Coronary artery (tissue), 2 donors: ENCODE results near the gene MT1B.

ENCODE experiments used
- DNase-seq: peaks from one replicate; pipeline ENCODE4 v3.0.0-alpha.2; 2017; ENCODE audit warnings: low spot score
- H3K27ac ChIP-seq, 2 donors: fragments of 200-600 bp; sonication (generic); one replicate each; pipeline ENCODE4 v1.5.1; 2016 to 2019
- H3K4me3 ChIP-seq: fragments of 200-600 bp; sonication (generic); 2 replicates; pipeline ENCODE4 v1.5.1; 2016; ENCODE audit warnings: mild to moderate bottlenecking, moderate library complexity
- TF ChIP-seq, protein P1 (sequence below): fragments of 200-600 bp; sonication (generic); IDR thresholded peaks from one replicate; pipeline ENCODE4 v1.5.1; 2019; ENCODE audit warnings: antibody characterized with exemption

The MT1B gene

DNA sequence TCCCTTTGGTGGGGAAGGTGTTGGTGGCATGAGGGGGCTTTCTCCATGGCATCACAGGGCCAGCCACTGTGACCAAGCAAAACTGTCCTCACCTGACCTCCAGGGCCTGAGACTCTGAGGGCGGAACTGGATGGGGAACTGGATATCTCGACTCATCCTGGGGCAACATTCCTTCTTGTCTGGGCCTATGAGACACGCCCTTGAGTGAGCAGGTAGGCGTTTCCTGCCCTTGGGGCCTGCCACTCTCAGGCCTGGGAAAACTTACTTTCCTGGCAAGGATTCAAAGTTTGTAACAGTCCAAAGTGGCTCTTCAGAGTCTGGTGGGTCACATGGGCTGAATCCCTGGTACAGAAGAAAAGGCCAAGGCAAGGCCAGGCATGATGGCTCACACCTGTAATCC lies 40.2 kb downstream of the MT1B start:
- no peak overlapping the region for H3K4me3 ChIP-seq

GRCh38 chr16:56695246-56695645 lies 43.6 kb downstream of the MT1B start:
- H3K4me3 ChIP-seq: no peak overlapping the region
- TF ChIP-seq, protein P1, sequence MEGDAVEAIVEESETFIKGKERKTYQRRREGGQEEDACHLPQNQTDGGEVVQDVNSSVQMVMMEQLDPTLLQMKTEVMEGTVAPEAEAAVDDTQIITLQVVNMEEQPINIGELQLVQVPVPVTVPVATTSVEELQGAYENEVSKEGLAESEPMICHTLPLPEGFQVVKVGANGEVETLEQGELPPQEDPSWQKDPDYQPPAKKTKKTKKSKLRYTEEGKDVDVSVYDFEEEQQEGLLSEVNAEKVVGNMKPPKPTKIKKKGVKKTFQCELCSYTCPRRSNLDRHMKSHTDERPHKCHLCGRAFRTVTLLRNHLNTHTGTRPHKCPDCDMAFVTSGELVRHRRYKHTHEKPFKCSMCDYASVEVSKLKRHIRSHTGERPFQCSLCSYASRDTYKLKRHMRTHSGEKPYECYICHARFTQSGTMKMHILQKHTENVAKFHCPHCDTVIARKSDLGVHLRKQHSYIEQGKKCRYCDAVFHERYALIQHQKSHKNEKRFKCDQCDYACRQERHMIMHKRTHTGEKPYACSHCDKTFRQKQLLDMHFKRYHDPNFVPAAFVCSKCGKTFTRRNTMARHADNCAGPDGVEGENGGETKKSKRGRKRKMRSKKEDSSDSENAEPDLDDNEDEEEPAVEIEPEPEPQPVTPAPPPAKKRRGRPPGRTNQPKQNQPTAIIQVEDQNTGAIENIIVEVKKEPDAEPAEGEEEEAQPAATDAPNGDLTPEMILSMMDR: no peak
- DNase-seq: no peak
- H3K27ac ChIP-seq: no peak overlapping the region

More for the DNA sequence above, 40.2 kb downstream of the MT1B start:
- TF ChIP-seq, protein P1: no peak
- no peak for DNase-seq
- H3K27ac ChIP-seq: no peak overlapping the region

DNA sequence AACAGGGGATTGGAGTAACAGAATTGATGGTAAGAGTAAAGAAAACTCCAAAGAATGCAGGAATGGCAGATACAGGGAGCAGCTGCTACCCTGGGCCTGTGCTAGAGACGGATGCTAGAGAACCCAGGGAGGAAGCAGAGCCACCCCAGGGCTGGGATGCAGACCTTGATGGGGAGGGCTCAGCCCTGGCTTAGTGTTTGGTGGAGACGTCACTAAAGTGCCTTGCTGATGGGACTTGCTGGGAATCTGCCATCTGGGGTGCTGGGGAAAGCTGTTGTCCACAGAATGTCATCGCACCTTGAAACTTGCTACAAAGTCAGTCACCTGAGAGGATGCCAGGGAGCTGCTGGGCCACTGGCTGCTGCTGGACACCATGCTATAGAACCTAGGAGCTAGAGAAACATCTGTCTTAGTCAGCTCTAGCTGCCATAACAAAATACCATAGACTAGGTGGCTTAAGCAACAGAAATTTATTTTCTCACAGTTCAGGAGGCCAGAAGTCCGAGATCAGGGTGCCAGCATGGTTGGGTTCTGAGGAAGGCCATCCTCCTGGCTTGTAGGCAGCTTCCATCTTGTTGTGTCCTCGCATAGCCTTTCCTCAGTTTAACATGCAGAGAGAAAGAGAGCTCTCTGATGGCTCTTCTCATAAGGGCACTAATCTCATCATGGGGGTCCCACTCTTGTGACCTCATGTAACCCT lies 45.9 kb downstream of the MT1B start:
- no peak overlapping the region for H3K4me3 ChIP-seq
- H3K27ac ChIP-seq: no peak overlapping the region
- DNase-seq: no peak
- TF ChIP-seq, protein P1: no peak

- H3K27ac ChIP-seq: no peak overlapping the region
- no peak overlapping the region for H3K4me3 ChIP-seq
- DNase-seq: no peak
- TF ChIP-seq, protein P1: no peak
These were observed 48.5 kb downstream of the MT1B start for GRCh38 chr16:56700195-56700594.

DNA sequence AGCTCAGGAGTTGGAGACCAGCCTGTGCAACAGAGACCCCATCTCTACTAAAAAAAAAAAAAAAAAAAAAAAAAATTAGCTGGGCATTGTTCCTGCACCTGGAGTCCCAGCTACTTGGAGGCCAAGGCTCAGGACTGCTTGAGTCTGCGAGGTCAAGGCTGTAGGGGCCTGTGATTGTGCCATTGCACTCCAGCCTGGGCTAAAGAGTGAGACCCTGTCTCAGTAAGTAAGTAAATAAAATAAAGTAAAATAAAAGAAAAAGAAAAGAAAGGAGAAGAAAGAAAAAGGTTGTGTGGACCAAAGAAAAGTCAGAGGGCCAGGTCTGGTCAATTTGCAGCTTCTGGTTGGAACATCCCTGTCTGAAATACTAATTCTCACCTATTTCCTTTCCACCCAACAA lies 48.9 kb downstream of the MT1B start:
- no peak for DNase-seq

GRCh38 chr16:56701534-56701933 lies 49.8 kb downstream of the MT1B start:
- Histone ChIP-seq H3K4me3 (no peak overlapping the region), H3K27ac (no peak overlapping the region)
- TF ChIP-seq, protein P1: no peak
- DNase-seq: no peak

More for the DNA sequence above, 48.9 kb downstream of the MT1B start:
- Histone ChIP-seq H3K27ac (no peak overlapping the region), H3K4me3 (no peak overlapping the region)
- TF ChIP-seq, protein P1: no peak
